HG03196 (cell line): ENCODE data around the gene TPRG1.
"Not testable (repeated sequence)": the region's sequence is repeated elsewhere in the genome, so short reads cannot be mapped to it uniquely, and the experiment has no call there.

ENCODE experiments used
- ATAC-seq: cut with Tn5 transposase; IDR thresholded peaks from one replicate; pipeline ENCODE4 v1.9.1; 2021; ENCODE audit not compliant: unreplicated experiment

Gene TPRG1

GRCh38 chr3:189308608-189309007 lies 136.8 kb downstream of the TPRG1 start:
- ATAC-seq = no peak

- no peak for ATAC-seq
Observed at GRCh38 chr3:189309400-189309975, 137.7 kb downstream of the TPRG1 start.

GRCh38 chr3:189311521-189311920 lies 139.8 kb downstream of the TPRG1 start:
- ATAC-seq = no peak

GRCh38 chr3:189312866-189313265 lies 141.1 kb downstream of the TPRG1 start:
- ATAC-seq = no peak

- ATAC-seq = no peak
Observed at GRCh38 chr3:189316296-189317019, 144.7 kb downstream of the TPRG1 start.

- ATAC-seq = no peak
Observed at GRCh38 chr3:189317911-189318310, 146.1 kb downstream of the TPRG1 start.

GRCh38 chr3:189320511-189320910 lies 148.7 kb downstream of the TPRG1 start:
- ATAC-seq = no peak

- ATAC-seq = no peak
Observed at GRCh38 chr3:189322339-189322738, 150.6 kb downstream of the TPRG1 start.

GRCh38 chr3:189324538-189325138 lies 152.9 kb downstream of the TPRG1 start:
- ATAC-seq = peak; percentile 100

- ATAC-seq = no peak
Observed at GRCh38 chr3:189325454-189325853, 153.7 kb downstream of the TPRG1 start.

- not testable (repeated sequence) for ATAC-seq
Observed at GRCh38 chr3:189329630-189330029, 157.9 kb downstream of the TPRG1 start.

- no peak for ATAC-seq
Observed at GRCh38 chr3:189330066-189330465, 158.3 kb downstream of the TPRG1 start.

GRCh38 chr3:189331002-189331418 lies 159.2 kb downstream of the TPRG1 start:
- no peak for ATAC-seq

- no peak for ATAC-seq
Observed at GRCh38 chr3:189334064-189334920, 162.5 kb downstream of the TPRG1 start.

GRCh38 chr3:189337673-189338091 lies 165.9 kb downstream of the TPRG1 start:
- ATAC-seq = no peak

GRCh38 chr3:189338366-189338765 lies 166.6 kb downstream of the TPRG1 start:
- no peak for ATAC-seq

GRCh38 chr3:189339996-189340395 lies 168.2 kb downstream of the TPRG1 start:
- ATAC-seq = no peak

GRCh38 chr3:189340680-189341460 lies 169.1 kb downstream of the TPRG1 start:
- ATAC-seq = no peak

- no peak for ATAC-seq
Observed at GRCh38 chr3:189342811-189343210, 171.0 kb downstream of the TPRG1 start.

GRCh38 chr3:189344996-189345395 lies 173.2 kb downstream of the TPRG1 start:
- ATAC-seq = no peak

GRCh38 chr3:189349772-189350171 lies 178.0 kb downstream of the TPRG1 start:
- no peak for ATAC-seq
